AG10803 (cell line): Measurements from ENCODE around the gene CAB39L.

Experiments
- DNase-seq: peaks from one replicate; pipeline ENCODE4 v3.0.0; 2010; ENCODE audit warnings: low read depth
- H3K4me3 ChIP-seq: 2 replicates; pipeline ENCODE4 v1.5.1; 2011; ENCODE audit warnings: mild to moderate bottlenecking, low read length, control low read depth
- TF ChIP-seq, protein P1 (sequence below): conservative IDR thresholded peaks from 2 replicates; pipeline ENCODE4 v1.5.1; 2011; ENCODE audit warnings: mild to moderate bottlenecking, low read length, control low read depth, inconsistent platforms

Gene CAB39L

DNA sequence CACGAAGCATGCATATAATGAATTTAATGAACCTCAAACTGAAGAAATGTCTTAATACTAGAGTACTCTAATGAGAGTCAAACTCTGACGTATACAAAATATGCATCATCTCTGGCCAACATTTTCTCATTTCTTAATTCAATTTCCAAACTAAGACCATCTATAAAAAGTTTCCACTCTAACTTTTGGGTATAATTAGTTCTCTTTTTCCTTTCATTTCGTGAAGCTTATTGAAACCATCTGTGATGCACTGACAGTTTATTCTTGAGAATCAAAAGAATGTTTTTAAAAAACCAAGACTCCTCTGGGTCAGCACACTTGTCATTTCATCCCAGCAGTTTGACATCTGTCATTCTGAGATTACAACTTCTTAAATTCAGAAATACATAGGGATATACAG is 90.0 kb downstream of the CAB39L start:
- peak; percentile 54 for DNase-seq
- TF ChIP-seq, protein P1, sequence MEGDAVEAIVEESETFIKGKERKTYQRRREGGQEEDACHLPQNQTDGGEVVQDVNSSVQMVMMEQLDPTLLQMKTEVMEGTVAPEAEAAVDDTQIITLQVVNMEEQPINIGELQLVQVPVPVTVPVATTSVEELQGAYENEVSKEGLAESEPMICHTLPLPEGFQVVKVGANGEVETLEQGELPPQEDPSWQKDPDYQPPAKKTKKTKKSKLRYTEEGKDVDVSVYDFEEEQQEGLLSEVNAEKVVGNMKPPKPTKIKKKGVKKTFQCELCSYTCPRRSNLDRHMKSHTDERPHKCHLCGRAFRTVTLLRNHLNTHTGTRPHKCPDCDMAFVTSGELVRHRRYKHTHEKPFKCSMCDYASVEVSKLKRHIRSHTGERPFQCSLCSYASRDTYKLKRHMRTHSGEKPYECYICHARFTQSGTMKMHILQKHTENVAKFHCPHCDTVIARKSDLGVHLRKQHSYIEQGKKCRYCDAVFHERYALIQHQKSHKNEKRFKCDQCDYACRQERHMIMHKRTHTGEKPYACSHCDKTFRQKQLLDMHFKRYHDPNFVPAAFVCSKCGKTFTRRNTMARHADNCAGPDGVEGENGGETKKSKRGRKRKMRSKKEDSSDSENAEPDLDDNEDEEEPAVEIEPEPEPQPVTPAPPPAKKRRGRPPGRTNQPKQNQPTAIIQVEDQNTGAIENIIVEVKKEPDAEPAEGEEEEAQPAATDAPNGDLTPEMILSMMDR: no peak
- peak overlapping the region; percentile 10 for H3K4me3 ChIP-seq

DNA sequence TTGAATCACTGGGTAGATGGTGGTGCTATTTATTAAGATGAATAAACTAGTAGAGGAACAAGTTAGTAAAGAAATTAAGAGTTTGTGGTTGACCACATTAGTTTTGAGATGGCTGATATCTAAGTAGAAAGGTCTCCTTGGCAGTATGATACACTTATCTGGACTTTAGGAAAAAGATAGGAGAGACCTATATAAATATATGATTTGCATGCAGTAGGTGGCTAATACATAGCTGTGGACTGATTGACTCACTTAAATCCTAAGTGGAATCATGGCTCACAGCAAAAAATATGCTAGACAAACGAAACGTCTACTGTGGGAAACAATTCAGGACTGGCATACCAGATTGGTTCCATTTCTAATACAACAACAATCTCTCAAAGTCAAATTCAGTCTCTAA is 92.0 kb downstream of the CAB39L start:
- no peak overlapping the region for H3K4me3 ChIP-seq
- peak; percentile 64 for DNase-seq
- TF ChIP-seq, protein P1: no peak

DNA sequence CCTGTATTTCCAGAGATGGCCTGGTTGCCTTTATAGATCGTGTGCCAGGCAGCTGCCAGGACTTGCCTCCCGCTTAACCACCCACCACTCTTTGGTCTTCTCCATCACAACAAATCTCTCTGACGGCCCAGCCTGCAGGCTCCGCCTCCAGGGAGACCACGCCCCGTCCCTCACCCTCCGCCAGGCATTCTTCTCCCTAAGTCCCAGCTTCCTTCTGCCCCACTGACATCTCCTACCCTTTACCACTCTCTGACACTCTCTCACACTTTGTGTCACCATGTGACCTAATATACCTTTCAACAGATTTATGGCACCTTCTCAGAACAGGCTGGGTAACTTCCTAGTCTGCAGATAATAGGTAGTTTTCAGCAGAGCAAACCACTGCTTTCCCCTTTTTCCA is 95.1 kb downstream of the CAB39L start:
- no peak overlapping the region for H3K4me3 ChIP-seq
- DNase-seq: no peak
- TF ChIP-seq, protein P1: no peak

DNA sequence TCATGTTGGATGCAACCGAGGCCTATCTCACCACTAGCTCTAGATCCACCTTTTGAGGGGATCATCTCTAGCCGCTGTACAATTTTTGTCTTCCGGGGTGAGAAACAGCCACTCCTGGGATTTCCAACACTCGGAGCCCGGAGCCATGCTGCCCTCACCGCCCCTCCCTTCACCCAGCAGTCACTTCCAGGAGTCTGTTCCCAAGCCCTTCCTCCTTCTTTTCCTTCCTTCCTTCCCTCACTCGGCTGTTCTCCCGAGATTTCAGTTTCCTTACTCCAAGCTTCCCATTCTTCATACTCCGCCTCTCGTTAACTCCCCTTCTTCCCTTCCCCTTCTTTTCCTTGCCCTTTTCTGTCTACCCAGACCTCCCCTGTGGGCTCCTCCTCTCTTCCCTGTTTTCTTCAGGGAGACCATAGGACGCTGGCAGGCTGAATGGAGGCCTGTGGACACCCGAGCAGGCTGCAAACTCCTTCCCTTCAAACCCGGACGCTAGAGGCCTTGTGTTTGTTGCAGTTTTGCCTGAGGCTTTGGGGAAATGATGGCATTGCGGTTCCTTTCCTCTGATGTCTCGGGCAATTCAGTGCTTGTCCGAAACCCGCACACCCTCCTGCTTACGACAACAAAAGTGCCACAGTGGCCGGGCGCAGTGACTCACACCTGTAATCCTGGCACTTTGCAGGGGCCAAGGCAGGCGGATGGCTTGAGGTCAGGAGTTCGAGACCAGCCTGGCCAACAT is 96.0 kb downstream of the CAB39L start:
- no peak for DNase-seq
- TF ChIP-seq, protein P1: no peak
- no peak overlapping the region for H3K4me3 ChIP-seq

DNA sequence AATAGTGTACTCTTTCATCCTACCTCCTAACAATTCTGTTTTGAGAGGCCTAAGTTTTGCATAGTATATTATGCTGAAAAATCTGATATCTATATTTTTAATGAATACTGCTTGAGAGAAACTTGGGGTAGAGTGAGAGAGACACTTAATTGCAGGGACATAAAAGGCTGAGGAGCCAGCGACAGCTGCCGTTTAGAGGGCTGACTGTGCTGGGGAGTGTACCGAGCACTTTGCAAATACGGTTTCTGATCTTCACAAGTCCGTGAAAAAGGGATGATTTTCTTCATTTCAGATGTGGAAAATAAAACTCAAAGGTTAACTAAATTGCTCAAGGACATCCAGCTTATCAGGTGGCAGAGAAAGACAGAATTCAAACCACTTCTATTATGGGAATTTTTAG is 97.4 kb downstream of the CAB39L start:
- no peak for DNase-seq
- TF ChIP-seq, protein P1: no peak
- H3K4me3 ChIP-seq: no peak overlapping the region

DNA sequence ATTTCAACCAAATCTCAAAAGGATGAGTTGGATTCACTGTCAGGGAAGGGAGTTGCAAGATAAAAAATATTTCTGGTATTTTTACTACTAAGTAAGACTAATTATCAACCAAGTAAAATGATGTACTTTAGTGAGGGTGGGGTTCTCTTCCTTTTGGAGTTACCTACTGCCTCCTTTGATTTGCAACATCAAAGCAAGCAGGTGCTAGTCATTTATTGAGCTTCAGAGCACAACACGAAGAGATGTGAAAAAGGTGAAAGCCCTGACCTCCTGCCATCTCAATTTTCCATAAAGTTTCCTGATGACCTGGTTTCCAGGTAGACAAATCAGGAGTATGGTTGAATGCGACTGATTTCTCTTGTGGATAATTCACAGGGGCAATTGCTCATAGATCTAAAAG is 100.1 kb downstream of the CAB39L start:
- no peak overlapping the region for H3K4me3 ChIP-seq
- DNase-seq: no peak
- TF ChIP-seq, protein P1: no peak

DNA sequence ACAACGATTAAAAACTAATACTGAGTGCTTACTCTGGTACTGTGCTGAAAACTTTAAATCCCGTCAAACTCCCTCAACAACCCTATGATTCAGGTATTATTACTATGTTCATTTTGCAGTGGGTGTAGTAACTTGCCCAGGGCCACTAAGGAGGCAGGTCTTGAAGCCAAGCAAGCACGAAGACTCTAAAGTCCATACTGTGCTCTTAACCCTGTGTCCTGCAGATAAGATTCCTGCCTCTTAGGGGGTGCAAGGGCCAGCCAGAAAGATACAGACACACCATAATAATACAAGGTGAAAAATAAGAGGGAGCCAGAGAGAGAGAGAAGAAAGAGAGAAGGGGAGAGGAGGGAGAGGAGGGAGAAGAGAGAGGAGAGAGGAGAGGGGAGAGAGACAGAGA is 100.6 kb downstream of the CAB39L start:
- no peak overlapping the region for H3K4me3 ChIP-seq
- no peak for DNase-seq
- TF ChIP-seq, protein P1: no peak
